Erythroblast (primary cell): Measurements from ENCODE around the gene ATF7IP2.

ENCODE experiments used
- GATA1 ChIP-seq: IDR thresholded peaks from 2 replicates; pipeline ENCODE4 v1.6.1; 2011; ENCODE audit warnings: low read depth, mild to moderate bottlenecking, control low read depth, low read length, moderate library complexity
- POLR2A ChIP-seq: IDR thresholded peaks from 2 replicates; pipeline ENCODE4 v1.6.1; 2011; ENCODE audit warnings: mild to moderate bottlenecking, low read length

- TF ChIP-seq POLR2A (no peak), GATA1 (no peak)
Observed at GRCh38 chr16:10521681-10522274, 135.9 kb downstream of the ATF7IP2 start.
